ENCODE measurements around the gene NECTIN2.
"Not testable (repeated sequence)": the region's sequence is repeated elsewhere in the genome, so short reads cannot be mapped to it uniquely, and the experiment has no call there.

The NECTIN2 gene

GRCh38 chr19:44851427-44851826 lies 5.3 kb downstream of the NECTIN2 start:
- no peak for DNase-seq

GRCh38 chr19:44855606-44856005 lies 9.5 kb downstream of the NECTIN2 start:
- DNase-seq = no peak

DNA sequence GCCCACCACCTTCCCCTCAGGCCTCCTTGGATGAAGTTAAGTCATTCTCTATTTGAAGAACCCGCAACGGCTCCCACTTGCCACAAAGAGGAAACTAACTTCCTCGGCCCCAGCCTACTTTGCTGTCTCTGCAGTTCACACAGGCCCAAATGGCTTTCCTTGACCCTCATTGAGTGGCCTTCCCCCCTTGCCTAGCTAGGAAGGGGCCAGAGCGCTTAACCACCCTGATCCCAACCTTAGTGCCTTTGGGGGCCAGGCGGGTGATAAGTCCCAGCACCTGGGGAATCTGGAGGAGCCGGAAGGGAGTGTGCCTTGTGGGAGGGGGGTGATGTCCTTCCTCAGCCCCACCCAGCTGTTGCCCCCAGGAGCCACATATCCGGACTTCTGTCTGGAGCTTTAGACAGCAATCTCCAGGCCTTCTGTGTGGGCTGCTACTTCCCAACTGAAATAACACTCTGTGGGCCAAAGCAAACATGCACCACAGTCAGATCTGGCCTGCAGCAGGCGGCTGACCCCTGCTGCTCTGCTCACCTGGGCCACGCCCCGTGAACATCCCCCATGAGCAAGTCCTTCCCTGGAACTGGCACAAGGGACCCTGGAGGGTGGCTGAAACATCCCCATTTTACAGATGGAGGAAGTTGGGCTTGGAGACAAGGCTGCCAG lies 10.5 kb downstream of the NECTIN2 start:
- no peak for DNase-seq

DNA sequence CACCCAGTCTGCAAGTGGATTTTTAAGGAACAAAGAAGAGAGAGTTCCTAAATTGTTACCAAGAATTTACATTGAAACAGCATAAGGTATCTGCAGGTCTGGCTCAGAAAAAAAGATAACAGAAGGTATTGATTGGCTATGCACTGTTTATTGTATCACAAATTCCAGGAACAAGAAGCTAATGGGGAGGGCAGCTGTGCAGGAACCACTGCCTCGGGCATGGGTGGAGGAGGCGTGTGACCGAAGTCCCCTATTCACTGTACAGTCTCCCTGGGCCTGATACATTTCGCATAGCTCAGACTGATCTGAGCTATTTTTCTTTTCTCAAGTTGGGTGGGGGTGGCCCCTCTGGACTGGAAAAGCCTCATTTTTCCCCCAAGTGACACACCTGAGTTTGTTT lies 11.7 kb downstream of the NECTIN2 start:
- DNase-seq = no peak

- DNase-seq = not testable (repeated sequence)
Observed at GRCh38 chr19:44861576-44861975, 15.5 kb downstream of the NECTIN2 start.

- no peak for DNase-seq
Observed at GRCh38 chr19:44863990-44864389, 17.9 kb downstream of the NECTIN2 start.

DNA sequence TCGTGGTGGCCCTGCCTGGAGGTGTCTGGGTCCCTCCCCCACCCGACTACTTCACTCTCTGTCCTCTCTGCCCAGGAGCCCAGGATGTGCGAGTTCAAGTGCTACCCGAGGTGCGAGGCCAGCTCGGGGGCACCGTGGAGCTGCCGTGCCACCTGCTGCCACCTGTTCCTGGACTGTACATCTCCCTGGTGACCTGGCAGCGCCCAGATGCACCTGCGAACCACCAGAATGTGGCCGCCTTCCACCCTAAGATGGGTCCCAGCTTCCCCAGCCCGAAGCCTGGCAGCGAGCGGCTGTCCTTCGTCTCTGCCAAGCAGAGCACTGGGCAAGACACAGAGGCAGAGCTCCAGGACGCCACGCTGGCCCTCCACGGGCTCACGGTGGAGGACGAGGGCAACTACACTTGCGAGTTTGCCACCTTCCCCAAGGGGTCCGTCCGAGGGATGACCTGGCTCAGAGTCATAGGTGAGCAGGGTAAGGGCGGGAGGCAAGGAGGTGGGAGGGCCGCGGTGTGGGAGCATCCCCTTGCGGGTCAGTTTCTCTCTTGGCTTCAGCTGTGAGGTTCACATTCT lies 19.2 kb downstream of the NECTIN2 start:
- DNase-seq = no peak

GRCh38 chr19:44866664-44867063 lies 20.6 kb downstream of the NECTIN2 start:
- no peak for DNase-seq

DNA sequence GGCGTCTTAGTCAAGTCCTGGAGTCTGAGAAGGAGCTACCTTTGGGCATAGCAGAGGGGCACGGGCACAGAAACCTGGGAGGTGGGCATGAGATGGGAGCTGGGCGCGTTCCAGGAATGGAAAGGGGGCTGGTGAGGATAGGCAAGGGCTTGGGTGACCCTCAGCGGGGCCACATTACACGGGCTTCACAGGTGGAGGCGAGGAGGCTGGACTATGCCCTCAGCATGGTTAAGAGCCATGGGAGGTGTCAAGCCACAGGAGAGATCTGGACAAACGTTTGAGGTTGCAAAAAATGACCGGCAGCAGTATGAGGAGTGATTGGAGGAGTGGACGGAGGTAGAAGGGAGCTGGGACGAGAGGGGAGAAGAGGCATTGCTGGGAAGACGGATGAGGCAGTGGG lies 21.5 kb downstream of the NECTIN2 start:
- DNase-seq = no peak

GRCh38 chr19:44869733-44870470 lies 23.8 kb downstream of the NECTIN2 start:
- peak; percentile 74 for DNase-seq

DNA sequence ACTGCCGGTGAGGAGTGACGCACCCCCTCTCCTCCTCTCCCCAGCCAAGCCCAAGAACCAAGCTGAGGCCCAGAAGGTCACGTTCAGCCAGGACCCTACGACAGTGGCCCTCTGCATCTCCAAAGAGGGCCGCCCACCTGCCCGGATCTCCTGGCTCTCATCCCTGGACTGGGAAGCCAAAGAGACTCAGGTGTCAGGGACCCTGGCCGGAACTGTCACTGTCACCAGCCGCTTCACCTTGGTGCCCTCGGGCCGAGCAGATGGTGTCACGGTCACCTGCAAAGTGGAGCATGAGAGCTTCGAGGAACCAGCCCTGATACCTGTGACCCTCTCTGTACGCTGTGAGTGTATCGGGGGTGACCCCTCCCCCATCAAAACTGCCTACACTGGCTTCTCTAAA lies 25.7 kb downstream of the NECTIN2 start:
- no peak for DNase-seq

DNA sequence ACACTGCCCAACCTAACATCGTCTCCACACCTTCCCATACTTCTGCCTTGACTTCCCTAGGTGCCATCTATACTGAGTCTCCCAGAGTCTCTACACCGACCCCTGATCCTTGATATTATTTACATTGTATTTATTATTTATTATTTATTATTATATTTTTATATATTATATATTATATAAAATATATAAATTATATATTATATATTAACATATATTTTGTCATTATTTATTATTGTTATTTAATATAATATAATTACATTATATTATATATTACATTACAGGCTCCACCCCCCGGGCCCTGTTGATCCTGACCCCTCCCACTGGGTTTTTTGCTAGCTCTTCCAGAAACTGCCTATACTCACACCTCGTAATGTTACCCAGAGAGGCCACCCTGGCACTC lies 26.6 kb downstream of the NECTIN2 start:
- DNase-seq = no peak

DNA sequence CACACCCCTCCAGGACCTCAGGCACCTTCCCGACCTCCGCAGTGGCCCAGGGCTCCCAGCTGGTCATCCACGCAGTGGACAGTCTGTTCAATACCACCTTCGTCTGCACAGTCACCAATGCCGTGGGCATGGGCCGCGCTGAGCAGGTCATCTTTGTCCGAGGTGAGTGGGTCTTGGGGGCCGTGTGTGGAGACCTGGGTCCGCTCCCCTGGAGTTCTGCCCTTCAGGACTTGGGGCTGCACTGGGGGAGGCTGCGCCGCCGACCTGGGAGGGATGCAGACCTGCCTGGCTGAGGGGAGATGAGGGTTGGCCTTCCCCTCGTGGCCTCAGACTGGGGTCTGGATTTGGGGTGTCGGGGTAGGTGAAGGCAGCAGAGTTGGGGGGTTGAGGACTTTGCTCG lies 28.2 kb downstream of the NECTIN2 start:
- no peak for DNase-seq

DNA sequence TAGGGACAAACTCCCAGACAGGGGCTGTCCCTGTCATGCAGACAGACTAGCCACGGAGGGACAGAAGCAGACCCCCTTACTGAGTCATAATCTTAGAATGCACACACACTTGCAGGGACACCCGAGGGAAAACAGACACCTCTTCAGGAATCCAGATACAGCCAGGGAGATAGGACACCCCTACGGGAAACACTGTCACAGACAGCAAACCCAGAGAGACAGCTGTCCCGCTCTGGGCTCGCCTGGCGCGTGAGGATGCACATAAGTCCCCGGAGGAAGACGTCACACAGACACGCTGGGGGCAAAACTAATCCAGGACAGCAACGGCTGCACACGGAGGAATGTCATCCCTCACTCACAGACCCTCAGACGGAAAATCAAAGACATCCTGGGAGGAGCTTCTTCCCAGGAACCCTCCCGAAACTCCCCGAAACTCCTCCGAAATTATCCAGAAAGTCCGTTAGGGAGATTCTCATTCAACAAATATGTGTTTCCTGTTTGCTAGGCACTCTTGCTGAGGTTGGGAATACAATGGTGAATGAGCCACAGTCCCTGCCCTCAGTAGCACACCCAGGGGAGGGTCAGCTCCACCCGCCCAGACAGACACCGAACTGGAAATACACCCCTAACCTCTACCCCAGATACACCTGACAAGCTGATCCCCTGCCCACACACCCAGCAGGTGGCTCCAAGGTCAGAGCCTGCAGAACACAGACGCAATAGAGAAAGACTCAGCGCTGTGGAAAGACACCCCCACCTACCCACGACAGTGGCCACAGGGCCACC lies 29.8 kb downstream of the NECTIN2 start:
- DNase-seq = peak; percentile 36

DNA sequence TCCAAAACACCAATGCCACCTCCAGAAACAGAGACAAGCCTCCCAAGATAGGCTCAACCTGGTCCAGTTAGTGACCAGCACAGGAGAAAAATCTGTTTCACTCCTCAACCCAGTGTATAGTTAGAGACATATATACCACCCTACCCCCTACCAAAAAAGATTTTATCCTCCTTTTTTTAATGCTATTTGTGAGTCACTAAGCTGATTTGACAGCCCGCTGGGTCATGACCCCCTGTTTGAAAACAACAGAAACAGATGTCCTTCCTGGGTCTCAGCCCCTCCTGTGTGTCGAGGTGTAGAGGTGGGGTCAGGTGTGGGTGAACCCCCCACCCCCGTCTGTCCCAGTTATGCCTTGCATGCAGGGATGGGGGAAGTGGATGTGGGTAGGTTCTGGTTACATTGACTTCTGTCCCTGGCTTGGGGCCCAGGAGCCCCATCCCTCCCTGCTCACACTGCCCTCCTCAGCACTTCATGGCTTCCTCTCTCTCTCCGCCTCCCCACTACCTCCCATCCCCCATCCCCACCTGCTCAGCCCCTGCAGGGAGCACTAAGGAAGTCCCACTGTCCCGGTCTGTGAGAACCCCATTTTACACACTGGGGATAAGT lies 30.9 kb downstream of the NECTIN2 start:
- DNase-seq = no peak

GRCh38 chr19:44878120-44878865 lies 32.2 kb downstream of the NECTIN2 start:
- DNase-seq = no peak

- DNase-seq = no peak
Observed at GRCh38 chr19:44879309-44880065, 33.4 kb downstream of the NECTIN2 start.

DNA sequence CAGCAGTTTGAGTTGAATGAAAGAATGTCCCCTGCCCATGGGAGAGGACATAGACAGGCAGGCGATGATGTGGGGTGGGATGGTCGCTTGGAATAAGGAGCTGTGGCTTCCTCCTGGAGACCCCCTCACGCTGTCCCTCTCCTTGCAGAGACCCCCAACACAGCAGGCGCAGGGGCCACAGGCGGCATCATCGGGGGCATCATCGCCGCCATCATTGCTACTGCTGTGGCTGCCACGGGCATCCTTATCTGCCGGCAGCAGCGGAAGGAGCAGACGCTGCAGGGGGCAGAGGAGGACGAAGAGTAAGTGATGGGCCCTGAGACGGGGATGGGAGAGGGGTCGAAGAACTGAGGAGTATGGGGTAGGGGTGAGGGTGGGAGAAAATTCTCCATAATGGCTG lies 36.0 kb downstream of the NECTIN2 start:
- DNase-seq = no peak

GRCh38 chr19:44882619-44883397 lies 36.7 kb downstream of the NECTIN2 start:
- not testable (repeated sequence) for DNase-seq

DNA sequence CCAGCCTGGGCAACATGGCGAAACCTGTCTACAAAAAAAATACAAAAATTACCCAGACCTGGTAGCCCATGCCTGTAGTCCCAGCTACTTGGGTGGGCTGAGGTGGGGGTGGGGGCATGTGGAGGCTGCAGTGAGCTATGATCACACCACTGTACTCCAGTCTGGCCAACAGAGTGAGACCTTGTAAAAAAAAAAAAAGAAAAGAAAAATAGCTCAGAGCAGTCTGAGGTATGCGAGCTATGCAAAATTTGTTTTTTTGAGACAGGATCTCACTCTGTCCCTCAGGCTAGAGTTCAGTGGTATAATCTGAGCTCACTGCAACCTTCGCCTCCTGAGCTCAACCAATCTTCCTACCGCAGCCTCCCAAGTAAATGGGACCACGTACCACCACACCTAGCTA lies 37.8 kb downstream of the NECTIN2 start:
- DNase-seq = peak; percentile 23
